ENCODE results near the gene RNF208.
"Not testable (repeated sequence)": the region's sequence is repeated elsewhere in the genome, so short reads cannot be mapped to it uniquely, and the experiment has no call there.

RNF208 gene

GRCh38 chr9:137263506-137263905 lies 41.5 kb upstream of the RNF208 start:
- Histone ChIP-seq H3K4me3 (ENCODE audit: low read depth in 1 of 2, low read length in 2 of 2) (no peak overlapping the region), H3K36me3 (ENCODE audit: insufficient read depth, low read length) (peaks cover 40% of the 10 kb centered on the region), H3K4me1 (ENCODE audit: insufficient read depth, low read length) (peaks cover under 1% of the 10 kb centered on the region), H3K27ac (ENCODE audit: low read depth, low read length) (no peak overlapping the region), H3K9ac (ENCODE audit: low read length) (no peak overlapping the region), H3K27me3 (ENCODE audit: control insufficient read depth in 1 of 2, insufficient read depth in 2 of 2, low read length in 2 of 2) (no peaks in the 10 kb centered on the region), H3K9me3 (ENCODE audit: low read length) (no peaks in the 10 kb centered on the region)

GRCh38 chr9:137262909-137263285 lies 40.9 kb upstream of the RNF208 start:
- Histone ChIP-seq H3K27me3 (ENCODE audit: control insufficient read depth in 1 of 2, insufficient read depth in 2 of 2, low read length in 2 of 2) (no peaks in the 10 kb centered on the region), H3K9me3 (ENCODE audit: low read length) (no peaks in the 10 kb centered on the region), H3K4me3 (ENCODE audit: low read depth in 1 of 2, low read length in 2 of 2) (no peak overlapping the region), H3K9ac (ENCODE audit: low read length) (no peak overlapping the region), H3K27ac (ENCODE audit: low read depth, low read length) (no peak overlapping the region), H3K4me1 (ENCODE audit: insufficient read depth, low read length) (no peaks in the 10 kb centered on the region), H3K36me3 (ENCODE audit: insufficient read depth, low read length) (peaks cover 36% of the 10 kb centered on the region)

GRCh38 chr9:137262173-137262908 lies 40.3 kb upstream of the RNF208 start:
- not testable (repeated sequence) for H3K9ac ChIP-seq (ENCODE audit: low read length); H3K4me1 ChIP-seq (ENCODE audit: insufficient read depth, low read length); H3K9me3 ChIP-seq (ENCODE audit: low read length); H3K4me3 ChIP-seq (ENCODE audit: low read depth in 1 of 2, low read length in 2 of 2); H3K27ac ChIP-seq (ENCODE audit: low read depth, low read length); H3K27me3 ChIP-seq (ENCODE audit: control insufficient read depth in 1 of 2, insufficient read depth in 2 of 2, low read length in 2 of 2)
- peaks cover 32% of the 10 kb centered on the region for H3K36me3 ChIP-seq (ENCODE audit: insufficient read depth, low read length)

- Histone ChIP-seq H3K27me3 (ENCODE audit: control insufficient read depth in 1 of 2, insufficient read depth in 2 of 2, low read length in 2 of 2) (no peaks in the 10 kb centered on the region), H3K4me1 (ENCODE audit: insufficient read depth, low read length) (peaks cover 21% of the 10 kb centered on the region), H3K36me3 (ENCODE audit: insufficient read depth, low read length) (peaks cover 9% of the 10 kb centered on the region), H3K27ac (ENCODE audit: low read depth, low read length) (no peak overlapping the region), H3K9me3 (ENCODE audit: low read length) (no peaks in the 10 kb centered on the region), H3K4me3 (ENCODE audit: low read depth in 1 of 2, low read length in 2 of 2) (no peak overlapping the region), H3K9ac (ENCODE audit: low read length) (no peak overlapping the region)
These were observed 34.8 kb upstream of the RNF208 start for GRCh38 chr9:137256856-137257255.

GRCh38 chr9:137256362-137256761 lies 34.3 kb upstream of the RNF208 start:
- H3K9ac ChIP-seq (ENCODE audit: low read length) = no peak overlapping the region
- H3K36me3 ChIP-seq (ENCODE audit: insufficient read depth, low read length) = peaks cover 9% of the 10 kb centered on the region
- H3K9me3 ChIP-seq (ENCODE audit: low read length) = no peaks in the 10 kb centered on the region
- no peaks in the 10 kb centered on the region for H3K27me3 ChIP-seq (ENCODE audit: control insufficient read depth in 1 of 2, insufficient read depth in 2 of 2, low read length in 2 of 2)
- no peak overlapping the region for H3K27ac ChIP-seq (ENCODE audit: low read depth, low read length)
- H3K4me1 ChIP-seq (ENCODE audit: insufficient read depth, low read length) = peaks cover 21% of the 10 kb centered on the region
- H3K4me3 ChIP-seq (ENCODE audit: low read depth in 1 of 2, low read length in 2 of 2) = peak overlapping the region; percentile 88 to 99

GRCh38 chr9:137255448-137256114 lies 33.5 kb upstream of the RNF208 start:
- H3K4me1 ChIP-seq (ENCODE audit: insufficient read depth, low read length) = peaks cover 21% of the 10 kb centered on the region
- H3K4me3 ChIP-seq (ENCODE audit: low read depth in 1 of 2, low read length in 2 of 2) = peak overlapping the region; percentile 88 to 99
- H3K27ac ChIP-seq (ENCODE audit: low read depth, low read length) = peak overlapping the region; percentile 74
- H3K9ac ChIP-seq (ENCODE audit: low read length) = peak overlapping the region; percentile 44
- peaks cover 9% of the 10 kb centered on the region for H3K36me3 ChIP-seq (ENCODE audit: insufficient read depth, low read length)
- no peaks in the 10 kb centered on the region for H3K9me3 ChIP-seq (ENCODE audit: low read length)
- peaks cover 0 to 6% of the 10 kb centered on the region in 2 donors for H3K27me3 ChIP-seq (ENCODE audit: control insufficient read depth in 1 of 2, insufficient read depth in 2 of 2, low read length in 2 of 2)

GRCh38 chr9:137254624-137255447 lies 32.8 kb upstream of the RNF208 start, which contains the start of gene NELFB:
NELFB (plus strand) TSS chr9:137255327.
- H3K4me1 ChIP-seq (ENCODE audit: insufficient read depth, low read length) = peaks cover 21% of the 10 kb centered on the region
- peaks cover 9% of the 10 kb centered on the region for H3K36me3 ChIP-seq (ENCODE audit: insufficient read depth, low read length)
- peak within 1 kb of the TSS; percentile 44 for H3K9ac ChIP-seq (ENCODE audit: low read length)
- H3K9me3 ChIP-seq (ENCODE audit: low read length) = no peaks in the 10 kb centered on the region
- peak within 1 kb of the TSS; percentile 88 to 99 for H3K4me3 ChIP-seq (ENCODE audit: low read depth in 1 of 2, low read length in 2 of 2)
- H3K27ac ChIP-seq (ENCODE audit: low read depth, low read length) = peak within 1 kb of the TSS; percentile 74
- H3K27me3 ChIP-seq (ENCODE audit: control insufficient read depth in 1 of 2, insufficient read depth in 2 of 2, low read length in 2 of 2) = peaks cover 0 to 6% of the 10 kb centered on the region in 2 donors

- peak overlapping the region; percentile 67 for H3K27ac ChIP-seq (ENCODE audit: low read depth, low read length)
- no peak overlapping the region for H3K9ac ChIP-seq (ENCODE audit: low read length)
These were observed 31.9 kb upstream of the RNF208 start for GRCh38 chr9:137253717-137254623.

GRCh38 chr9:137252555-137253506 lies 30.8 kb upstream of the RNF208 start:
- peaks cover 21% of the 10 kb centered on the region for H3K4me1 ChIP-seq (ENCODE audit: insufficient read depth, low read length)
- no peak overlapping the region for H3K4me3 ChIP-seq (ENCODE audit: low read depth in 1 of 2, low read length in 2 of 2)
- peaks cover 0 to 6% of the 10 kb centered on the region in 2 donors for H3K27me3 ChIP-seq (ENCODE audit: control insufficient read depth in 1 of 2, insufficient read depth in 2 of 2, low read length in 2 of 2)
- no peaks in the 10 kb centered on the region for H3K36me3 ChIP-seq (ENCODE audit: insufficient read depth, low read length)
- no peak overlapping the region for H3K27ac ChIP-seq (ENCODE audit: low read depth, low read length)
- no peaks in the 10 kb centered on the region for H3K9me3 ChIP-seq (ENCODE audit: low read length)
- no peak overlapping the region for H3K9ac ChIP-seq (ENCODE audit: low read length)

More at GRCh38 chr9:137253717-137254623, 31.9 kb upstream of the RNF208 start:
- peak overlapping the region; percentile 58 to 65 for H3K4me3 ChIP-seq (ENCODE audit: low read depth in 1 of 2, low read length in 2 of 2)
- peaks cover 21% of the 10 kb centered on the region for H3K4me1 ChIP-seq (ENCODE audit: insufficient read depth, low read length)
- H3K36me3 ChIP-seq (ENCODE audit: insufficient read depth, low read length) = peaks cover 6% of the 10 kb centered on the region
- peaks cover 0 to 6% of the 10 kb centered on the region in 2 donors for H3K27me3 ChIP-seq (ENCODE audit: control insufficient read depth in 1 of 2, insufficient read depth in 2 of 2, low read length in 2 of 2)
- no peaks in the 10 kb centered on the region for H3K9me3 ChIP-seq (ENCODE audit: low read length)

Data from muscle layer of colon (tissue), 2 donors.